Endothelial cell (in vitro differentiated cells): ENCODE data around the gene IMPDH1. TPM values are rescaled to one million over a fixed set of nuclear protein-coding genes. Genes with fewer than 3 reads are reported as not detected.

ENCODE experiments used
- DNase-seq: peaks from one replicate; pipeline ENCODE4 v3.0.0; 2021; ENCODE audit warnings: low spot score
- H3K27ac Mint-ChIP-seq: one replicate; pipeline ENCODE4 v1.8.0; 2021; ENCODE audit warnings: mixed read lengths, inconsistent platforms; ENCODE audit not compliant: unreplicated experiment
- H3K27me3 Mint-ChIP-seq: one replicate; pipeline ENCODE4 v1.8.0; 2021; ENCODE audit warnings: mild to moderate bottlenecking, moderate library complexity, mixed read lengths, inconsistent platforms; ENCODE audit not compliant: unreplicated experiment
- H3K36me3 Mint-ChIP-seq: one replicate; pipeline ENCODE4 v1.8.0; 2021; ENCODE audit warnings: mild to moderate bottlenecking, low read depth, mixed read lengths, inconsistent platforms; ENCODE audit not compliant: unreplicated experiment
- H3K4me1 Mint-ChIP-seq: one replicate; pipeline ENCODE4 v1.8.0; 2021; ENCODE audit warnings: mild to moderate bottlenecking, mixed read lengths, inconsistent platforms; ENCODE audit not compliant: unreplicated experiment
- H3K4me3 Mint-ChIP-seq: one replicate; pipeline ENCODE4 v1.8.0; 2021; ENCODE audit warnings: mild to moderate bottlenecking, mixed read lengths, inconsistent platforms; ENCODE audit not compliant: unreplicated experiment
- H3K9me3 Mint-ChIP-seq: one replicate; pipeline ENCODE4 v1.8.0; 2021; ENCODE audit warnings: mixed read lengths, inconsistent platforms; ENCODE audit not compliant: unreplicated experiment
- CTCF ChIP-seq: fragments of 200-600 bp; sonication (generic); IDR thresholded peaks from one replicate; pipeline ENCODE4 v1.5.0; 2021; ENCODE audit warnings: antibody characterized with exemption; ENCODE audit not compliant: unreplicated experiment
- total RNA-seq: library from RNA; stranded (reverse); fragmentation: NEBNext Ultra II Directional; extraction: Animal tissue kit (Norgen Biotek cat#: 25700); gene quantifications from one replicate; pipeline ENCODE4 v1.2.1, GENCODE V29; 2021; ENCODE audit not compliant: unreplicated experiment

The IMPDH1 gene
- total RNA-seq, 1 donor from 2014 or later, result 7.5 TPM

GRCh38 chr7:128395748-128396147 lies 14.0 kb downstream of the IMPDH1 start:
- no peak overlapping the region for H3K27ac Mint-ChIP-seq
- no peaks in the 10 kb centered on the region for H3K4me1 Mint-ChIP-seq
- no peak for DNase-seq
- peaks cover 5% of the 10 kb centered on the region for H3K36me3 Mint-ChIP-seq
- H3K27me3 Mint-ChIP-seq, result peaks cover 10% of the 10 kb centered on the region
- TF ChIP-seq CTCF, result no peak
- H3K4me3 Mint-ChIP-seq, result no peak overlapping the region
- no peaks in the 10 kb centered on the region for H3K9me3 Mint-ChIP-seq

GRCh38 chr7:128394904-128395496 lies 14.8 kb downstream of the IMPDH1 start:
- H3K27ac Mint-ChIP-seq, result no peak overlapping the region
- TF ChIP-seq CTCF, result no peak
- H3K9me3 Mint-ChIP-seq, result no peaks in the 10 kb centered on the region
- no peaks in the 10 kb centered on the region for H3K4me1 Mint-ChIP-seq
- peaks cover 5% of the 10 kb centered on the region for H3K36me3 Mint-ChIP-seq
- no peak overlapping the region for H3K4me3 Mint-ChIP-seq
- peaks cover 10% of the 10 kb centered on the region for H3K27me3 Mint-ChIP-seq
- no peak for DNase-seq

GRCh38 chr7:128393526-128394330 lies 16.1 kb downstream of the IMPDH1 start:
- H3K9me3 Mint-ChIP-seq, result no peaks in the 10 kb centered on the region
- no peak for TF ChIP-seq CTCF
- no peak for DNase-seq
- H3K4me1 Mint-ChIP-seq, result no peaks in the 10 kb centered on the region
- H3K36me3 Mint-ChIP-seq, result peaks cover 5% of the 10 kb centered on the region
- peaks cover 10% of the 10 kb centered on the region for H3K27me3 Mint-ChIP-seq
- H3K4me3 Mint-ChIP-seq, result no peak overlapping the region
- no peak overlapping the region for H3K27ac Mint-ChIP-seq

- H3K27ac Mint-ChIP-seq, result no peak overlapping the region
- TF ChIP-seq CTCF, result no peak
- no peak for DNase-seq
- peaks cover 5% of the 10 kb centered on the region for H3K36me3 Mint-ChIP-seq
- H3K27me3 Mint-ChIP-seq, result peaks cover 8% of the 10 kb centered on the region
- H3K4me3 Mint-ChIP-seq, result no peak overlapping the region
- H3K4me1 Mint-ChIP-seq, result no peaks in the 10 kb centered on the region
- H3K9me3 Mint-ChIP-seq, result no peaks in the 10 kb centered on the region
These were observed 17.1 kb downstream of the IMPDH1 start for GRCh38 chr7:128392446-128393327.
